HG02840 (cell line): ENCODE results near the gene PADI1.

Source experiments
- ATAC-seq: cut with Tn5 transposase; IDR thresholded peaks from one replicate; pipeline ENCODE4 v1.9.1; 2021; ENCODE audit warnings: mild to moderate bottlenecking, moderate library complexity, moderate number of reproducible peaks; ENCODE audit not compliant: unreplicated experiment, low FRiP score

The PADI1 gene

DNA sequence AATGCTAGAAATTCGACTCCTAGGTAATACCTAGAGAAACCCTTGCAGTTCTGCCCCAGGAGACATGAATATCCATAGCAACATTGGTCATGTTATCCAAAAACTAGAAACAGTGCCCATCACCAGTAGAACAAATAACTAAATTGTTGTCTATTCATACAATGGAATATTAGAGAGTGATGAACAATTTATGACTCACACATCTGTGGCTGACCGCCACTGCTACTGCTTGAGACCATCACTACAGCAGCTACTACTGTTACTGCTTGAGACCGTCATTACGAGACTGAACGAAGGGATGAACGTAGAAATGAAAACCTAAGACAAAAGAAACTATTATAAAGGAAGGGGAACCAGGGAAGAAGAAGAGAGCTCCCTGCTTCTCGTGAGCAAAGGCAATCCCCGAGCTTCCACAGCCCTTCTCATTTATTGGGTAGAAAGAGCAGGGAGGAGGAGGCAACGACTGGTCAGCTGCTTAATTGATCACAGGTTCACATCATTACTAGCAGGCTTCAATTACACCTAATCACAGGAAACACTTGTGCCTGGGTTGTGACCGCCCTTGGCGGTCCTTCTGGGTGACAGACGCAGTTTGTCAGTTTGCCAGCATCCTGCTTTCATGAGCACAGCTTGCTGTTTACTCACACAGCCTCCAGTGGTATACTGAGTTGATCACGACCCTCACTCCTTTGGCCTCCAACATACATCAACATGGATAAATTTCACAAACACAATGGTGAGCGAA is 88.9 kb downstream of the PADI1 start:
- ATAC-seq, result no peak

DNA sequence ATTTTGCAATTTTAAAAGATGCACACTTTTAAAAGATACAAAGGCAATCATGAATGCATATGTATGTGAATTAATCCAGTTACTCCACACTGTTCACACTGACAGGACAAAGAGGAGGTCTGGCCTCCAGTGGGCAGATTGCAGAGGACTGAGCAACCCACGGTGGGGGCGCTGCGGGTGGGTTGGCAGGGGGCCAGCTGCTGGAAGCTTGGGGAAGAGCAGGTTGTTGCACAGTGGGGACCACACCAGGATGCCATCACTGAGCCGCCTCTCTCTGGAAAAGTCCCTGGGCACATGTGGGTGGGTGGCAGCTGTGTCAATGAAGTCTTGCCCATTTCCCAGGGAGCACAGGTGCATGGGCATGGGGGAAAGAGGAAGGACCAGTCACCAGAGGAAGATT is 90.4 kb downstream of the PADI1 start:
- ATAC-seq, result no peak
